HepG2 (cell line): ENCODE measurements around the gene SCART1. TPM values are rescaled to one million over a fixed set of nuclear protein-coding genes. Genes with fewer than 3 reads are reported as not detected.

Experiments used
- ATAC-seq: fragments of 200-7000 bp; cut with Tn5 transposase; 3 replicates; pipeline ENCODE4 v1.9.1; 2020; ENCODE audit warnings: mild to moderate bottlenecking, moderate library complexity
- BruUV-seq: library from RNA; stranded (reverse); fragments of 400-500 nt; replicated peaks from 2 replicates; lab custom pipeline; 2021; lab: Mats Ljungman, UMichigan
- CTCF ChIA-PET: fragments of 300-600 bp; formaldehyde crosslinking; extraction: SDS; loops from one replicate; lab custom pipeline; 2021; ENCODE audit warnings: low total read pairs, inconsistent platforms, low intra/inter-chr PET ratio; lab: Yijun Ruan, JAX
- POLR2A ChIA-PET: fragments of 350-600 bp; sonication (Branson Sonifier 250); formaldehyde crosslinking; loops from one replicate; lab custom pipeline; 2020; ENCODE audit warnings: antibody characterized with exemption, inconsistent platforms; lab: Yijun Ruan, JAX
- DNase-seq: peaks from one replicate; pipeline ENCODE4 v3.0.0-alpha.2; 2015; ENCODE audit warnings: low spot score
- FAIRE-seq: peaks from 3 replicates; lab custom pipeline; 2011; peaks lifted over from hg19 to GRCh38; lab: Jason Lieb, UNC
- H2AFZ ChIP-seq: one replicate; pipeline ENCODE4 v1.6.1; 2011; ENCODE audit warnings: low read length, inconsistent platforms
- H3K27ac ChIP-seq: fragments of 300-600 bp; 3 replicates; pipeline ENCODE4 v1.8.0; 2011; ENCODE audit warnings: mixed run types, mild to moderate bottlenecking, mixed read lengths, low read length, inconsistent platforms; ENCODE audit not compliant: insufficient read depth; ENCODE audit errors: extremely low read length
- H3K27me3 ChIP-seq, 2 experiments: fragments of 200-600 bp in 1 of 2; 2 replicates in 1 of 2; 3 replicates in 1 of 2; pipeline versions ENCODE4 v1.6.0 to v1.8.0; 2011; ENCODE audit warnings: low read length in 2 of 2, mild to moderate bottlenecking in 2 of 2, moderate library complexity in 2 of 2, inconsistent platforms in 1 of 2; ENCODE audit not compliant: insufficient read depth in 2 of 2, control insufficient read depth in 1 of 2
- H3K36me3 ChIP-seq, 2 experiments: fragments of 200-600 bp in 1 of 2; replicated peaks in 1 of 2; 2 replicates in 1 of 2; 3 replicates in 1 of 2; pipeline versions ENCODE4 v1.5.1 to v1.8.0; 2011; ENCODE audit warnings: low read length in 2 of 2, inconsistent platforms in 1 of 2; ENCODE audit not compliant: insufficient read depth in 2 of 2, control insufficient read depth in 1 of 2
- H3K4me1 ChIP-seq: 2 replicates; pipeline ENCODE4 v1.5.1; 2012; ENCODE audit warnings: low read length, inconsistent platforms; ENCODE audit not compliant: insufficient read depth
- H3K4me2 ChIP-seq: 2 replicates; pipeline ENCODE4 v1.6.0; 2011; ENCODE audit warnings: low read depth, low read length, inconsistent platforms
- H3K4me3 ChIP-seq, 3 experiments: fragments of 200-600 bp in 1 of 3; sonication (generic), shearing (Covaris generic) in 1 of 3; replicated peaks in 1 of 3; 2 replicates each; pipeline ENCODE4 v1.5.1; 2011 to 2016; ENCODE audit warnings: low read length in 3 of 3, inconsistent platforms in 2 of 3, low read depth in 2 of 3, mild to moderate bottlenecking in 2 of 3, control low read depth in 1 of 3, mixed read lengths in 1 of 3; ENCODE audit not compliant: insufficient read depth in 1 of 3
- H3K79me2 ChIP-seq: one replicate; pipeline ENCODE4 v1.6.1; 2011; ENCODE audit warnings: low read length, inconsistent platforms; ENCODE audit not compliant: insufficient read depth
- H3K9ac ChIP-seq: 2 replicates; pipeline ENCODE4 v1.6.0; 2011; ENCODE audit warnings: mild to moderate bottlenecking, low read depth, low read length, inconsistent platforms; ENCODE audit not compliant: insufficient read depth
- H3K9me3 ChIP-seq: 2 replicates; pipeline ENCODE4 v1.5.1; 2012; ENCODE audit warnings: mild to moderate bottlenecking, low read length
- H4K20me1 ChIP-seq: 2 replicates; pipeline ENCODE4 v1.6.0; 2011; ENCODE audit warnings: inconsistent platforms, mild to moderate bottlenecking, low read length, moderate library complexity; ENCODE audit not compliant: insufficient read depth
- AHR ChIP-seq: IDR thresholded peaks from 2 replicates; pipeline ENCODE4 v1.6.1; 2018; ENCODE audit warnings: missing genetic modification reagents, missing compliant biosample characterization
- ETV6 ChIP-seq: sonication (generic); formaldehyde crosslinking; conservative IDR thresholded peaks from 2 replicates; pipeline ENCODE4 v1.4.0; 2020; ENCODE audit warnings: missing genetic modification reagents
- FUBP1 ChIP-seq: sonication (generic); formaldehyde crosslinking; IDR thresholded peaks from 2 replicates; pipeline ENCODE4 v1.5.1; 2020; ENCODE audit warnings: missing genetic modification reagents, mild to moderate bottlenecking, borderline replicate concordance
- MEF2D ChIP-seq: sonication (generic); formaldehyde crosslinking; IDR thresholded peaks from 2 replicates; pipeline ENCODE4 v1.5.1; 2020; ENCODE audit warnings: mild to moderate bottlenecking, missing genetic modification reagents
- PITX1 ChIP-seq: sonication (generic); formaldehyde crosslinking; IDR thresholded peaks from 2 replicates; pipeline ENCODE4 v1.5.1; 2020; ENCODE audit warnings: mild to moderate bottlenecking, missing genetic modification reagents
- ZBTB44 ChIP-seq: sonication (generic); formaldehyde crosslinking; IDR thresholded peaks from 2 replicates; pipeline ENCODE4 v1.4.0; 2020; ENCODE audit warnings: missing genetic modification reagents
- ZNF383 ChIP-seq: sonication (generic); formaldehyde crosslinking; IDR thresholded peaks from 2 replicates; pipeline ENCODE4 v1.4.0; 2020; ENCODE audit warnings: missing genetic modification reagents, mild to moderate bottlenecking, borderline replicate concordance
- ZNF768 ChIP-seq: sonication (generic); formaldehyde crosslinking; IDR thresholded peaks from 2 replicates; pipeline ENCODE4 v1.4.0; 2020; ENCODE audit warnings: missing genetic modification reagents
- WGBS: methylation state at CpG from one replicate; pipeline ENCODE4 v1.1.6; 2017; ENCODE audit warnings: low lambda C conversion rate; 5-methylcytosine and 5-hydroxymethylcytosine counted together
- in situ Hi-C: cut with HindIII; loops from 2 replicates; pipeline ENCODE4 v1.10.0; 2017; ENCODE audit warnings: low pct_unique_long_range_greater_than_20kb; ENCODE audit not compliant: extremely low pct_ligation_motif_present
- intact Hi-C: fragments of 100-400 bp; cut with micrococcal nuclease; formaldehyde crosslinking; loops from one replicate; pipeline ENCODE4 v1.10.0; 2022; ENCODE audit not compliant: unreplicated experiment
- polyA plus RNA-seq, 8 experiments: library from polyadenylated mRNA; depleted of rRNA in 3 of 8; stranded (reverse) in 7 of 8; unstranded in 1 of 8; fragments of >200 nt; fragmentation: Illumina TruSeq in 4 of 8; extraction: Trizol in 4 of 8; gene quantifications; 2 replicates each; pipeline versions ENCODE4 v1.2.1 to v1.2.3, GENCODE V29; 2011 to 2016; ENCODE audit warnings: low read depth in 4 of 8, missing spikeins in 1 of 8, mixed read lengths in 1 of 8; ENCODE audit not compliant: insufficient read depth in 1 of 8
- total RNA-seq, 5 experiments: library from RNA; depleted of rRNA; stranded (reverse); fragments of >200 nt; fragmentation: Illumina TruSeq; extraction: Trizol; gene quantifications; 2 replicates each; pipeline ENCODE4 v1.2.3, GENCODE V29; 2016; ENCODE audit warnings: low read depth in 1 of 5

Gene SCART1
- total and polyA plus RNA-seq, 2 of the 13 experiments (the other 11 are each of a cell fraction or from before 2014, with no cell fraction given), result 0.46 to 1.1 TPM

DNA sequence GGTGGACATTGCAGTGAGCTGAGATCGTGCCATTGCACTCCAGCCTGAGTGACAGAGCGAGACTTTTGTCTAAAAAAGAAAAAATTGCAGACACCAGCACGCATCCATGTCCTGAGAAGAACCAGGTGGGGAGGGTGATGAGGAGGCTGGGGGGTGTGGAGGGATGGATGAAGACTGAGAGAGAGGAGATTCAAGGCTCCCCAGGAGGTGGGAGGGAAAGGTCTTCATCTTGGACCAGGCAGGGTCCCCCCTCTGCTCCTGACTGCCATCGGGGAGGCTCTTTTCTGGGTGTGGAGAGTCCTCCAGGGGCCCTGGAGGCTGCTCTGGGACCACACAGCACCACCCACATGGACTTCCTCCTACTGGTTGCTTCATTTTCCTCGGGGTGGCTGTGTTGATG, 1.5 kb downstream of the SCART1 start:
- ChIA-PET CTCF (no interaction called here), POLR2A (no interaction called here)
- no TSS peak for BruUV-seq
- no peak overlapping the region for H2AFZ ChIP-seq
- no peaks in the 10 kb centered on the region for H3K4me1 ChIP-seq
- WGBS, result 36% methylated on average over 5 of the region's 5 CpGs
- H3K4me2 ChIP-seq, result no peak overlapping the region
- H3K9ac ChIP-seq, result no peak overlapping the region
- no peaks in the 10 kb centered on the region for H3K79me2 ChIP-seq
- no peak overlapping the region for H3K27ac ChIP-seq
- intact Hi-C loops (no loop called here), in situ Hi-C loops (no loop called here)
- FAIRE-seq, result no peak
- H3K36me3 ChIP-seq, result no peaks in the 10 kb centered on the region
- no peak overlapping the region for H3K4me3 ChIP-seq
- no peaks in the 10 kb centered on the region for H3K9me3 ChIP-seq
- H4K20me1 ChIP-seq, result no peaks in the 10 kb centered on the region
- H3K27me3 ChIP-seq, result no peaks in the 10 kb centered on the region
- no peak for ATAC-seq
- TF ChIP-seq ZNF768, result no peak
- no peak for TF ChIP-seq MEF2D
- TF ChIP-seq FUBP1 (CRISPR knock-in tag), result no peak
- no peak for TF ChIP-seq PITX1 (CRISPR knock-in tag)
- TF ChIP-seq ZBTB44 (CRISPR knock-in tag), result no peak
- no peak for TF ChIP-seq ETV6 (CRISPR knock-in tag)
- TF ChIP-seq AHR (CRISPR knock-in tag), result no peak
- TF ChIP-seq ZNF383, result no peak
- DNase-seq, result no peak
